Pancreas (tissue), 10 donors: ENCODE results near the gene ZDHHC16. TPM values are rescaled to one million over a fixed set of nuclear protein-coding genes. Genes with fewer than 3 reads are reported as not detected.

ENCODE experiments used
- ATAC-seq, 4 donors: fragments of 200-7000 bp; cut with Tn5 transposase; one replicate each; pipeline versions ENCODE4 v1.8.0 to v1.9.1; 2020; ENCODE audit warnings: mild to moderate bottlenecking in 4 of 4, moderate library complexity in 4 of 4
- DNase-seq, 6 donors: peaks; one replicate each; pipeline ENCODE4 v3.0.0-alpha.2; 2020
- FAIRE-seq: peaks from 2 replicates; lab custom pipeline; 2012; peaks lifted over from hg19 to GRCh38; lab: Jason Lieb, UNC
- H3K27ac ChIP-seq, 4 donors: fragments of 200-600 bp; sonication (generic); 1 replicate in 3 of 4; 2 replicates in 1 of 4; pipeline versions ENCODE4 v1.5.0 to v1.8.0; 2020
- H3K27me3 ChIP-seq, 4 donors: fragments of 200-600 bp; one replicate each; pipeline ENCODE4 v1.8.0; 2021
- H3K36me3 ChIP-seq, 3 donors: fragments of 200-600 bp; sonication (generic) in 1 of 3; one replicate each; pipeline versions ENCODE4 v1.5.0 to v1.8.0; 2020 to 2021
- H3K4me1 ChIP-seq, 3 donors: fragments of 200-600 bp; one replicate each; pipeline ENCODE4 v1.8.0; 2021
- H3K4me3 ChIP-seq, 4 donors: fragments of 200-600 bp; sonication (generic) in 2 of 4; one replicate each; pipeline versions ENCODE4 v1.5.0 to v1.8.0; 2020 to 2021
- H3K9me3 ChIP-seq, 4 donors: fragments of 200-600 bp; one replicate each; pipeline ENCODE4 v1.8.0; 2021
- CTCF ChIP-seq, 4 donors: fragments of 200-600 bp; sonication (generic) in 3 of 4; IDR thresholded peaks; one replicate each; pipeline versions ENCODE4 v1.5.0 to v1.8.0; 2021; ENCODE audit warnings: antibody characterized with exemption in 4 of 4
- WGBS, 2 donors: extraction: QIAGEN DNeasy Blood & Tissue Kit; methylation state at CpG; one replicate each; pipeline ENCODE4 v1.1.7; 2013; 5-methylcytosine and 5-hydroxymethylcytosine counted together
- intact Hi-C, 3 donors: fragments of 100-400 bp; cut with DNase I; formaldehyde crosslinking; loops; one replicate each; pipeline versions ENCODE4 v1.11.1 to v1.14.2; 2022
- polyA plus RNA-seq, 2 donors: library from polyadenylated mRNA; stranded (reverse); fragments of 200-250 nt; gene quantifications; one replicate each; pipeline ENCODE4 v1.2.3, GENCODE V29; 2013
- total RNA-seq, 6 donors: library from RNA; stranded (reverse); fragmentation: NEBNext Ultra II Directional in 4 of 6; extraction: Animal tissue kit (Norgen Biotek cat#: 25700) in 4 of 6; gene quantifications; one replicate each; pipeline versions ENCODE4 v1.2.1 to v1.2.4, GENCODE V29; 2021 to 2023
- donor health status: healthy with polysubstance abuse.
- donor health status: DM: no; HTN: no; CAD: no; lungs with moderate emphysema.
- donor health status: DM: no; HTN: no; CAD: no.
- donor health status: control.
- donor health status: control.
- donor health status: Bipolar disorder and iron deficiency.
- donor health status: DM: yes; HTN: yes; CAD: no.
- donor health status: DM: no; HTN: no; CAD: no.
- donor health status: DM: no; HTN: no; CAD: no.
- donor health status: DM: yes; HTN: yes; CAD: no.

The ZDHHC16 gene
- total and polyA plus RNA-seq, 8 donors, result 11.4 to 22.7 (median 16.9) TPM

DNA sequence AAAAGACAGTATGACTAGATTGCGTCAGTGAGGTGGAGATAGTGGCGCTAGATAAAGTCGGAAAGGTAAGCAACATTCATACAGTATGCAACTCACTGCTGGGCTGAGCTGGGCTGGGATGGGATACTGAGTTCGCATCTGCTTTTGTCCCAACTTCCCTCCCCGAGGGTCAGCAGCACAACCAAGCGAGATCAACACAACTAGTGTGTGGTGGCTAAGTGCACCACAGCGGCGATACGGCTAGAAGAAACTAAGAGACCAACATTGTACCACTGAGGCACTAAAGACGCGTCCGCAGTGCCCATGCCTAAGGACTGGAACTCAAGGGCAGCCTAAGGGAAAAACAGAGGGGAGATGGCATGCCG, 636 bp upstream of the ZDHHC16 start:
- Histone ChIP-seq H3K9me3 (no peaks in the 10 kb centered on the region), H3K4me3 (peak overlapping the region; percentile 57 to 98 (median 85)), H3K36me3 (peaks cover 0 to 3% (median 0%) of the 10 kb centered on the region in 3 donors), H3K27ac (no peak overlapping the region), H3K27me3 (no peaks in the 10 kb centered on the region), H3K4me1 (peaks cover 4 to 23% (median 15%) of the 10 kb centered on the region in 3 donors)
- ATAC-seq, result peak; percentile 1 to 2 (median 2)
- 0% methylated on average over 13 of the region's 13 CpGs for WGBS, 2 donors
- intact Hi-C loops, result no loop called here
- no peak for TF ChIP-seq CTCF (IDR thresholded peaks at IDR 0.05)
- no peak for DNase-seq
- FAIRE-seq, result no peak

DNA sequence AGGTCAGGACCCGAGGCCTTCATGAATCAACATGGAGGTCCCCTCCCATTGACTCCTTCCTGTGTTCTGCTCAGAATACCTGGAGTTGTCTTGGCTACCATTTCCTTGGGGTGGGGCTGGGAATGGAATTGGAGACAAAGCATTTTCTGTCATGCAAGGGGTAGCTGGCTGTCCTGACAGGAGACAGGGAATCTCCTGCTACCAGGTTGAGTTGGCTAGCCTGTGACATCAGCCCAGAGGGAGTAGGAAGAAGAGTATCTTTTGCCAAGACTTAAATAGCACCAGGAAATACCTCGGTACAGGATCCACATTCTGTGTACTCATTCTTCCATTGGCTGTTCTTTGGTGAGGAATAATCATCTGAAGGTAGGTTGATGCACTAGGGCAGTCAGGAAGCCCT, 4.9 kb downstream of the ZDHHC16 start:
- intact Hi-C loops, result loop anchor here in 1 of 3 donors (10.0 kb wide), 1 partner anchor 94 kb away; no protein-coding TSS in a partner anchor
- Histone ChIP-seq H3K4me3 (no peak overlapping the region), H3K36me3 (peaks cover 0 to 1% (median 0%) of the 10 kb centered on the region in 3 donors), H3K27ac (no peak overlapping the region), H3K27me3 (no peaks in the 10 kb centered on the region), H3K4me1 (peaks cover 0 to 15% (median 14%) of the 10 kb centered on the region in 3 donors), H3K9me3 (no peaks in the 10 kb centered on the region)
- TF ChIP-seq CTCF (IDR thresholded peaks at IDR 0.05), result no peak
- DNase-seq (no peak), ATAC-seq (no peak), FAIRE-seq (no peak)
- 60 to 68% methylated on average over 2 of the region's 2 CpGs for WGBS, 2 donors

- H3K27ac ChIP-seq, result no peak overlapping the region
- no peaks in the 10 kb centered on the region for H3K27me3 ChIP-seq
- TF ChIP-seq CTCF (IDR thresholded peaks at IDR 0.05), result no peak
- intact Hi-C loops, result loop anchor here in 1 of 3 donors (10.0 kb wide), 1 partner anchor 93 kb away; no protein-coding TSS in a partner anchor
- FAIRE-seq, result no peak
- no peak for ATAC-seq
- H3K4me1 ChIP-seq, result peaks cover 0 to 15% (median 14%) of the 10 kb centered on the region in 3 donors
- peaks cover under 1 to 9% (median 1%) of the 10 kb centered on the region in 3 donors for H3K36me3 ChIP-seq
- no peak overlapping the region for H3K4me3 ChIP-seq
- H3K9me3 ChIP-seq, result no peaks in the 10 kb centered on the region
- 94 to 97% methylated on average over 17 of the region's 17 CpGs for WGBS, 2 donors
- no peak for DNase-seq
These were observed 5.6 kb downstream of the ZDHHC16 start for GRCh38 chr10:97451605-97452004.

DNA sequence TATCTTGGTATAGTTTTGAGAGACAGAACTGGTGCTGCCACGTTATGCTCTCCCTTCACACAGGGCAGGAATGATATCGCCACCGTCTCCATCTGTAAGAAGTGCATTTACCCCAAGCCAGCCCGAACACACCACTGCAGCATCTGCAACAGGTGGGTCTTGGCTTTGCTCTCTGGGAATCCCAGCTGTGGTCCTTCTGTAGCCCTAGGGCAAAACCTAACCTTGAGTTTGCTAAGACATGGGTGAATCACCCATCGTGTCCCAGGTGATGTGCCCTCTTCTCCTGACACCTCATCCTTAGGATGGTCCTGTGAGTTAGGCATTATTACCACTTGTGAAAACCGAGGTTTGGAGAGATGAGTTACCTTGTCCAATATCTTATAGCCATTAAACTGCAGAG, 6.4 kb downstream of the ZDHHC16 start:
- intact Hi-C loops, result loop anchor here in 1 of 3 donors (10.0 kb wide), 1 partner anchor 92 kb away; no protein-coding TSS in a partner anchor
- ATAC-seq, result no peak
- no peaks in the 10 kb centered on the region for H3K9me3 ChIP-seq
- no peaks in the 10 kb centered on the region for H3K27me3 ChIP-seq
- no peak for FAIRE-seq
- DNase-seq, result no peak
- H3K4me3 ChIP-seq, result no peak overlapping the region
- no peak for TF ChIP-seq CTCF (IDR thresholded peaks at IDR 0.05)
- 76 to 82% methylated on average over 6 of the region's 6 CpGs for WGBS, 2 donors
- H3K27ac ChIP-seq, result no peak overlapping the region
- H3K36me3 ChIP-seq, result peaks cover 5 to 14% (median 5%) of the 10 kb centered on the region in 3 donors
- peaks cover 0 to 13% (median 9%) of the 10 kb centered on the region in 3 donors for H3K4me1 ChIP-seq

GRCh38 chr10:97454330-97455036, 8.5 kb downstream of the ZDHHC16 start:
- 58 to 60% methylated on average over 3 of the region's 3 CpGs for WGBS, 2 donors
- intact Hi-C loops, result loop anchor here in 1 of 3 donors (10.0 kb wide), 1 partner anchor 90 kb away; no protein-coding TSS in a partner anchor
- peak in 1 of 6 donors; percentile 33 for DNase-seq
- TF ChIP-seq CTCF (IDR thresholded peaks at IDR 0.05), result no peak
- Histone ChIP-seq H3K4me1 (no peaks in the 10 kb centered on the region), H3K9me3 (no peaks in the 10 kb centered on the region), H3K36me3 (peaks cover 8 to 34% (median 19%) of the 10 kb centered on the region in 3 donors), H3K27me3 (no peaks in the 10 kb centered on the region), H3K27ac (no peak overlapping the region), H3K4me3 (no peak overlapping the region)
- ATAC-seq, result peak; percentile 23 to 65 (median 58)
- FAIRE-seq, result no peak
